ENCODE results near the gene CD36.

The CD36 gene

GRCh38 chr7:80637911-80638765 is at the start of gene CD36:
Gene CD36 (plus strand): TSS chr7:80638642. CDS start chr7:80646741, 8,099 bp downstream.
- FAIRE-seq, result peak; percentile 21

DNA sequence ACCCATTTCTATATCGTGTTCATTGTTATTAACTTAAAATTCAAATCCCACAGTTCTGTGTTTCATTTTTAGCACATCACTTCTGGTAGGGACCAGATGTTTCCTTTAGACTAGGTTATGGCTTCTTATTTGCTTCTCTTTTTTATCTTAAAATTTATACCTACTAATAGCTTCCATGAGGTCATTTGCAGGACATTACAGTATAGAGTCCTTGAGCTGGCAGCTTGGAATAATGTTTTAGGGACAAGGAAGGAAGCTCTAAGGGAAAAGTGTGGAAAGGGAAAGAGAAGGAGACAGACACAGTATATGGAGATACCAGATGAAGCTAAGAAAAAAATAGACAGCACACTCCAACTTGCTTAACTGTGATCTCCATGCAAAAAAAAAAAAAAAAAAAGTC is 48.8 kb upstream of the CD36 start:
- no peak for FAIRE-seq

- FAIRE-seq, result no peak
Measured at GRCh38 chr7:80591654-80592053, 46.8 kb upstream of the CD36 start.

- no peak for FAIRE-seq
Measured at GRCh38 chr7:80593869-80594586, 44.4 kb upstream of the CD36 start.

- no peak for FAIRE-seq
Measured at GRCh38 chr7:80596933-80597517, 41.4 kb upstream of the CD36 start.

DNA sequence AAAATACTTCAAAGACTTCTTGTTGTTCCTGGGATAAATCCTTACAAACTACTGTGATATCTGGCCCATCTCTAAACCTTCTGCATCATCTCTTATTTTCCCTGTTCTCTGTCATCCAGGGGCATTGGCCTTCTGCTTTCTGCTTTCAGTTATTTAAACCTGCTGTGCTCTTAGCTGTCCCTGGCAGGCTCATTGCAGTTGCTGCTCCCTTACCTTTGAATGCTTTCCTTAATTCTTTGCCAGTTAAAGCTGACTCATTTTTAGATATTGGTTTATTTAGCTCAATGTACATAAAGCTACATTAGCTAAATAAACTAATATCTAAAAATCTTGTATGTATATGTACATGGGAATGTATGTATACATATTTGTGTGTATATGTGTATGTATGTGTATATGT is 40.6 kb upstream of the CD36 start:
- peak; percentile 38 for FAIRE-seq

DNA sequence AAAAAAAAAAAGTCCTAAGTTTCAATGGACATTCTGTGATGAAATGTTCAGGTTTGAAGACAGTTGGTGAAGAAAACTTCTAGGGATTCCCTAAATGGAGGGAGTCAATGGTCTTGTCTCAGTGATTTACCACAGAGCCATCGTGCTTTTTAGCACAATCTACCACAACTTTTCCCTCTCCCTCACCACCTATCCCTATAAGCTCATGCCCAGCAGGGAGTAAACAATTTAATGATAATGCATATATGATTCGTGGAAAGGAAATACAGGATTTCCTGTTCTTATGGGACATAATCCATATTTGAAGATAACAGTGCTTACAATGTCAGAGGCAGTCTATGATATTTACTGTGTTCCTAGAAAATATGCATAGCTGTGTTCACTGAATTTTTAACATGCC is 38.4 kb upstream of the CD36 start:
- FAIRE-seq, result no peak

- FAIRE-seq, result no peak
Measured at GRCh38 chr7:80601999-80602398, 36.4 kb upstream of the CD36 start.

GRCh38 chr7:80603940-80604339 is 34.5 kb upstream of the CD36 start:
- no peak for FAIRE-seq

GRCh38 chr7:80604436-80604835 is 34.0 kb upstream of the CD36 start:
- peak; percentile 33 for FAIRE-seq

- no peak for FAIRE-seq
Measured at GRCh38 chr7:80607136-80607535, 31.3 kb upstream of the CD36 start.

- peak; percentile 33 for FAIRE-seq
Measured at GRCh38 chr7:80608336-80608735, 30.1 kb upstream of the CD36 start.

GRCh38 chr7:80609751-80610150 is 28.7 kb upstream of the CD36 start:
- FAIRE-seq, result no peak

DNA sequence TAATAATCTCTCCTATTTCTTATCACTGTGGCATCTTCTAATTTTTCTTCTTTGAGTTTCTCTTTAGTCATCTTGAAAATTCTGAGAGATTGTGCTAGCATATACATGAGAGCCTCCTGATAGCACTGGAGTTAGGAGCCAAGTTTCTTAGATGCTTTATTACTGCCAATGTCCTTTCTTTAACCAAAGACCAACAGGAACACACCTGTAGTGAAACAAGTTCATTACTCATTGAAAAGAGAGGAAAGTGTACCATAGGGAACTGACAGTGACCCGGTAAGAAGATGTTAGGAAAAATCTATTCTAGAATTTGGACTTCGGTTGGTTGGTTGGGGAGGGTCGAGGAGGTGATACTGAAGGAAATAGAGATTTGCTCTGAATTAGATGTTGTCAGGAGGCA is 27.1 kb upstream of the CD36 start:
- no peak for FAIRE-seq

GRCh38 chr7:80611779-80612178 is 26.7 kb upstream of the CD36 start:
- peak; percentile 100 for FAIRE-seq

DNA sequence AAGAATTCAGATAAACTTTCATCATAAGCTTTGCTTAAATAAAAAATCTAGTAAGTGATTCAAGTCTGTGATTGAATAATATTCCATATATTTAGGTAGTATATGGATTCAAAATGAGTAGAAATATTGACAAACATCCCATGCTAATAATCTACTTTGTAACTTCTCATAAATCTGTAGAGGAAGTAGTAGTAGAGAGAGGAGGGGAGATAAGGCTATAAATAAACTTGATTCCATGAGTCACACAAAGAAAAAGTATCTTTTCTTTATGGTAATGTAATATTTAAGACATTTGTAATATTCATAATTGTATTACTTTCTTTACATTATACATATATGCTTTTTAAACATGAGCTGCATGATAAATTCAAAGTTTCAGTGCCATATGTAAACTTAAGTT is 25.6 kb upstream of the CD36 start:
- FAIRE-seq, result no peak

DNA sequence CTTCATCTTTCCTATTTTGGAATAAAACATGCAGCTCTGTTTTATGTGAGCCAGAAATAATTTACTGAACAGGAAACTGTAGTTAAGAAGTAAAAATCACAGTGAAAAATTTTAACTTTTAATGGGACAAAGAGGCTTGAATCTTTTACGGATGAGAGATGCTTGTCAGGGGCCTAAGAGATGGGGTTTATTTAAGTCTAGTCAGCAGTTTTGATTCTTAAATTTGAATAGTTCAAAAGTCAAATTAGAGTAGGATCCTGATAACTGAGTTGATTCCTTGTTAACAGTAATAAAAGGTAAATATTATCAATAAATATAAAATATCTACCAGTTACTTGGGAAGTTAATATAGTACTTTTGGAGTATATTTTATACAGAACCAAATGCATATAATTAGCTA is 24.9 kb upstream of the CD36 start:
- FAIRE-seq, result no peak

DNA sequence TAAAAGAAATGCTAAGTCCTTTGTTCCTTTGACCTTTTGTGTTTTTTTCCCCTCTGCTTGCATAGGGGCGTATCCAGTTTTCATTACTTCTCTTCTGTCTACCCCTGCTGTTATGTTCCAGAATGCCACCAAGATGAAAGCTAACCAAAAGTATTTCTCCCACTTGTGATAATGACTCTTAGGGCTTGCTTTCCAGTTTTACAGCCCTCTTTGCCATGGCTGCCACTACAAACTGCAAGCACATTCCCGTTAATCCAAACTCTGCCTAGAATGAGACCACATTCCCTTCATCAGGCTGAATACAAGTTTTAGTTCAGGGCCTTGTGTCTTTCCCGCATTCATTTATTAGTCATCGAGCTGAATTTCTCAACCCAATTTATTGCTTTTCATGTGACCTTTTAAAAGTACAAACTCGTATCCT is 23.6 kb upstream of the CD36 start:
- FAIRE-seq, result no peak

DNA sequence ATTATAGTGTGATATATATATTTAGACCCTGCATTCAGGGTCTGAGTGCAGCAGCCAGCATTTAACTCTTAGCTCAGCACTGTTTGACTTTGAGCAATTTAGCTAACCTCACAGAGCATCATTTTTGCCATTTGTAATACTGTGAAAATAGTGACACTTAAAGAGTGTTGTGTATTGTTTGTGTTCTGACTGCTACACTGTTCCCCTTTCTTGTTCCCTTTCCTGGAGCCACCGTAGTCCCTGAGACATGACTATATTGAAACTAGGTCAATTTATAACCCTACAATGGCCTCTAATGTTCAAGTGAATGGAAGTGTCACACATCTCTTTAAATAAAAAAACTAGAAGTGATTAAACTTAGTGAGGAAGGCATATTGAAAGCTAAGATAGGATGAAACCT is 20.3 kb upstream of the CD36 start:
- no peak for FAIRE-seq

- no peak for FAIRE-seq
Measured at GRCh38 chr7:80619741-80620140, 18.7 kb upstream of the CD36 start.

DNA sequence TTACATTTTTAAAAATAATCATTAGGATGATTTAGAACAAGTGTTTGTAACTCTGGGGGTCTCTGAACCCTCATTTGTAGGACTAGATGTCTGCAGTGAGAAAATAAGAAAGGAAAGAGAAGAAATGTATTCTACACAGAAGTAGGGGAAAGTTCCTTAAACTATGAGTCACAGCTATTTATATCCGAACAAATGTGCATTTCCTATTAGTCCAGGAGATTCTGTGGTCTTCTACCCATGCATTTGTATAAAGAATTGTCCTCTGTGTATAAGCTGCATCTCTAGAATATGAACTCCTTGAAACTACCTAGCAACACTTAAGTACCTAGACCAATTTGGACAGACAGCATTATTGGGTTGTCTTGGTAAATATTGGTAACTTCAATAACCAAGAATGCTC is 15.9 kb upstream of the CD36 start:
- peak; percentile 90 for FAIRE-seq

DNA sequence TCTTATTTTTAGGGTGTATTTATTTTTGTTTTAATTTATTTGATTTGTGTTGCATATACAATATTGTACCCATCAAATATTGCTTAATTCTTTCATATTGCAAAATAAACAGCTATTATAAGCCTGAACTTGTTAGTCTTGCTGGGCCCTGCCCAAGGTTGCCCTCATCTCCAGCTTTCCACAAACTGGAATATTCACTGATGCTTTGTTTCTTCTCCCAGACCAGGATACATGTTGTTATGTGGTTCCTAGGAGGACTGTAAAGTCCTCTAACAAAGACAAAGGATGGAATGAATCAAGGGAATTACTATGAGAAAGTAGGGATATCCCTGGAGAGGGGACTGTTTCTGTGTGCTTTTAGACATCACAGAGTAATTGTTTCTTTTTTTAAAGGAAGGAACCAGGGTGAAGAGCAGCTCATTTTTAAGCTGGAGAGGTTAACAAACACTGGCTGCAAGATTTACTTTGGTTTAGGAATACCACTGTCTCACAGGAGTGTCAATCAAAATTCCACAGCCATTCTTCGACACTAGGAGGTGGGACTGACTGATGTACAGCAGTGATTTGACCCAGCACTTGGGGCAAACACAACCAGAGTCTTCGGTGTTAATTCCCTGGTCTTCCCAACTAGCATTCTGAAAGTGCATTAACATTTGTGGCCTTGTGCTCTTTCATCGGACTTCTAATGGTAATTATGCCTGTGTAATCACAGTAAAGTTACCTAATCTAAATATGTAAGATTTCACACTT is 14.8 kb upstream of the CD36 start:
- FAIRE-seq, result no peak

- no peak for FAIRE-seq
Measured at GRCh38 chr7:80624763-80625162, 13.7 kb upstream of the CD36 start.
